ENCODE data around the gene SVEP1.

GRCh38 chr9:110509792-110510191 is 69.7 kb downstream of the SVEP1 start:
- TF ChIP-seq CTCF (IDR thresholded peaks at IDR 0.05; ENCODE audit: low read depth, low read length), result no peak
- TF ChIP-seq POLR2A (IDR thresholded peaks at IDR 0.05; ENCODE audit: extremely low read depth, insufficient read length), result no peak
